ENCODE measurements around the gene RAB10.

- TF ChIP-seq EZH2 (IDR thresholded peaks at IDR 0.05; ENCODE audit: insufficient read depth, low read length) (peak; percentile 80), CTCF (IDR thresholded peaks at IDR 0.05; ENCODE audit: insufficient read depth, low read depth, low read length) (no peak)
Observed at GRCh38 chr2:26172871-26173775, 139.2 kb downstream of the RAB10 start, which contains the start of gene GAREM2.

Data from astrocyte (in vitro differentiated cells and primary cell).